Inflammatory macrophage treated with lipopolysaccharide for 1 hour (primary cell): ENCODE measurements around the gene CCNL2.

Experiments
- DNase-seq, 2 donors: peaks; one replicate each; pipeline ENCODE4 v3.0.0-alpha.2; 2020 to 2022

CCNL2 gene

DNA sequence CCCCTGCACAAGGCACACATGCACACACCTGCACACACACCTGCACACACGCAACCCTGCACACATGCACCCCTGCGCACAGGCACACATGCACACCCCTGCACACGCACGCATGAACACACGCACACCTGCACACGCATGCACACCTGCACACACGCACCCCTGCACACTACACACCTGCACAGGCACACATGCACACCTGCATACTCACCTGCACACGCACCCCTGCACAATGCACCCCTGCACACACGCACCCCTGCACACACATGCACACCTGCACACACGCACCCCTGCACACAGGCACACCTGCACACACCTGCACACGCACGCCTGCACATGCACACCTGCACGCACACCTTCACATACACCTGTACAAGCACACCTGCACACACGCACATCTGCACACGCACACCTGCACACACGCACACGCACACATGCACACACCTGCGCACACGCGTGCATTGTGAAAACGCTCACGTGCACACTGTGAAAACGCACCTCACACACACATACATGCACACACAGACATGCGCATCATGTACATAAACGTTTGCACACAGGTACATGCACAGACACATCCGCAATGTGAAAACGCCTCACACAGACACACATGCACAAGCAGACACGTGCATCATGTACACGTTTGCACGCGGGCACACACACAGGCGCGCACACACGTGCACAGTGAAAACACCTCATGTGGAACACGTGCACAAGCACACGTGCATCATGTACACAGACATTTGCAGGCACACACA, 58.2 kb downstream of the CCNL2 start:
- no peak for DNase-seq

- no peak for DNase-seq
Measured at GRCh38 chr1:1340185-1340584, 59.0 kb downstream of the CCNL2 start.

GRCh38 chr1:1338278-1338677, 60.9 kb downstream of the CCNL2 start:
- no peak for DNase-seq

DNA sequence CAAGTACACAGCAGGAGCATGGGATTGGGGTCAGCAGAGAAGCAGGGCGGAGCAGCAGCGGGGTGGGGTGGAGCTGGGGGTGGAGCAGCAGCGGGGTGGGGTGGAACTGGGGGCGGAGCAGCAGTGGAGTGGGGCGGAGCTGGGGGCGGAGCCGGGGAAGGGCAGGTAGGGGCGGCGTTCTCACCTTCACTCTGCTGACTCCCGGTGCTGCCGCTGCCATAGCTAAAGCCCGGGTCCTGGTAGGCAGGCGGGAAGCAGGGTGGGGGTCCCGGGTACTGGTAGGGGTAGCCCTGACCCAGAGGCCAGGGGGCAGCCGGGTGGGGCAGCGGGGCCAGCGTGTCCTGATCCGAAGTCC, 61.4 kb downstream of the CCNL2 start:
- no peak for DNase-seq

GRCh38 chr1:1336931-1337792, 62.0 kb downstream of the CCNL2 start:
- no peak for DNase-seq

DNA sequence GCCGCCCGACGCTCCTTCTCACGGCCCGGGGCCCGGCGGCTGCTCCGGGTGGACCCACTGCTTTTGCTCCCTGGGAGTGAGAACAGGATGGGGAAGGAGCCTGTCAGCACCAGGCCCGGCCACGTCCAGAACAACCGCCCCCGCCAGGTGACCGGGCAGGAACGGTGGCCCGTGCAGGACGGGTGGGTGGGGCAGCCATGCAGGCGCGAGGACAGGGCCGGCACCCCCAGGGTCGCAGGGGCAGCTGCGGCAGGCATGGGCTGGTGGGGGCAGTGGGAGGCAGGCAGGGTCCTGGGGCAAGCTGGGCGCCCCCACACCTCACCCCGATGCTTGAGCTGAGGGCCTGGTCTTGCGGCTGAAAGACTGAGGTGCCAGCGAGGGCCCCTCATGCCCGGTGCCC, 62.7 kb downstream of the CCNL2 start:
- no peak for DNase-seq

- DNase-seq, result no peak
Measured at GRCh38 chr1:1335792-1336248, 63.3 kb downstream of the CCNL2 start.
